Heart left ventricle (tissue), 13 donors: Measurements from ENCODE around the gene NAALADL2.

Experiments used
- POLR2A ChIP-seq, 2 donors: fragments of 450-650 bp; IDR thresholded peaks; one replicate each; pipeline ENCODE4 v1.6.1; 2017; ENCODE audit warnings: antibody characterized with exemption in 2 of 2, mild to moderate bottlenecking in 2 of 2, moderate library complexity in 2 of 2
- TF ChIP-seq, protein P1 (sequence below), 12 donors: fragments of 200-600 bp; sonication (generic) in 4 of 12; IDR thresholded peaks; one replicate each; pipeline versions ENCODE4 v1.5.0 to v1.8.0; 2018 to 2022; ENCODE audit warnings: antibody characterized with exemption in 12 of 12, mild to moderate bottlenecking in 5 of 12
- donor health status: ischemic (EF 13 %, LVEDD 7.1; RV severe dilation, severe dysfunction).
- donor health status: DM: no; HTN: yes; CAD: no.
- donor health status: DM: no; HTN: no; CAD: no.
- donor health status: ischemic (EF 25% LVEDD 6.9; RV normal size, moderate dysfunction).
- donor health status: ischemic (EF 25% LVEDD 5.7; RV mildly dilated, moderate dysfunction).
- donor health status: ischemic (EF 35%, LVEDD 5.7; RV mildly dilated, moderate dysfunction).
- donor health status: nonischemic (EF 11% LVEDD 7.7; RV severe dilation, severe dysfunction).
- donor health status: DM: yes; HTN: yes; CAD: no.
- donor health status: PGD.
- donor health status: ischemic (EF 29% LVEDD 5.4; RV normal size, mild dysfunction).
- donor health status: nonischemic (EF 23%, LVEDD 6.1; RV moderate dilation, normal function).

DNA sequence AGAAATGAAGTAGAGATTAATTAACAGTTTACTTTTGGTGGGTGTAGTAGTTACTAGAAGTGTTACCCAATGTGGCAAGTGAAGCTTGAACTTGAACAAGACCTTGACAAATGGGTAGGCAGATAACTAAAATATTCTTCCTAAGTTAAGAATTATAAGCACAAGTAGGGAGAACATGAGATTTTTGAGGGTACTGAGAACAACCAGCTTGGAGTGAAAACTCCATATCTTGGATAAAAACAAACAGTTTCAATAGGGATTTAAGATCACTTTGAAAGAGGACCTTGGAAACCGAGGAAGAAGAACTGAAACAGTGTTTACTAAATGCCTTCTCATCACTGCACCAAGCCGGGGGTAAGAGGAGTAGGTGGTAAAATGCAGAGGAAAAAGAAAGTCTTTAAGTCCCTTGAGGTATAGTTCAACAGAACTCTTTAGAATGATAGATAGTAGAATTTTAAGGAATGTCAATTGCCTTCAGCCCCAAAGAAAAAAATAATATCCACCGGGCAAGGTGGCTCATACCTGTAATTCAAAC is 496.7 kb downstream of the NAALADL2 start:
- TF ChIP-seq, protein P1, sequence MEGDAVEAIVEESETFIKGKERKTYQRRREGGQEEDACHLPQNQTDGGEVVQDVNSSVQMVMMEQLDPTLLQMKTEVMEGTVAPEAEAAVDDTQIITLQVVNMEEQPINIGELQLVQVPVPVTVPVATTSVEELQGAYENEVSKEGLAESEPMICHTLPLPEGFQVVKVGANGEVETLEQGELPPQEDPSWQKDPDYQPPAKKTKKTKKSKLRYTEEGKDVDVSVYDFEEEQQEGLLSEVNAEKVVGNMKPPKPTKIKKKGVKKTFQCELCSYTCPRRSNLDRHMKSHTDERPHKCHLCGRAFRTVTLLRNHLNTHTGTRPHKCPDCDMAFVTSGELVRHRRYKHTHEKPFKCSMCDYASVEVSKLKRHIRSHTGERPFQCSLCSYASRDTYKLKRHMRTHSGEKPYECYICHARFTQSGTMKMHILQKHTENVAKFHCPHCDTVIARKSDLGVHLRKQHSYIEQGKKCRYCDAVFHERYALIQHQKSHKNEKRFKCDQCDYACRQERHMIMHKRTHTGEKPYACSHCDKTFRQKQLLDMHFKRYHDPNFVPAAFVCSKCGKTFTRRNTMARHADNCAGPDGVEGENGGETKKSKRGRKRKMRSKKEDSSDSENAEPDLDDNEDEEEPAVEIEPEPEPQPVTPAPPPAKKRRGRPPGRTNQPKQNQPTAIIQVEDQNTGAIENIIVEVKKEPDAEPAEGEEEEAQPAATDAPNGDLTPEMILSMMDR (IDR thresholded peaks at IDR 0.05), result no peak
- TF ChIP-seq POLR2A (IDR thresholded peaks at IDR 0.05), result no peak
